M059J (cell line): Measurements from ENCODE around the gene SRR. TPM values are rescaled to one million over a fixed set of nuclear protein-coding genes. Genes with fewer than 3 reads are reported as not detected.

Experiments used
- DNase-seq: peaks from one replicate; pipeline ENCODE4 v3.0.0-alpha.2; 2012; ENCODE audit warnings: low read depth
- total RNA-seq: library from RNA; depleted of rRNA; stranded (reverse); fragments of >200 nt; shearing (Covaris generic); gene quantifications from 2 replicates; pipeline ENCODE4 v1.2.3, GENCODE V29; 2014

Gene SRR
- total RNA-seq, 1 experiment from 2014 or later: 27.2 TPM

- peak; percentile 32 for DNase-seq
Measured at GRCh38 chr17:2289878-2290478, 13.8 kb upstream of the SRR start.

GRCh38 chr17:2292100-2292499 is 11.7 kb upstream of the SRR start:
- peak; percentile 7 for DNase-seq

GRCh38 chr17:2295575-2295974 is 8.2 kb upstream of the SRR start:
- DNase-seq: peak; percentile 8

GRCh38 chr17:2297023-2297422 is 6.7 kb upstream of the SRR start:
- DNase-seq: no peak

GRCh38 chr17:2299136-2299535 is 4.6 kb upstream of the SRR start:
- DNase-seq: no peak

GRCh38 chr17:2299756-2300155 is 4.0 kb upstream of the SRR start:
- no peak for DNase-seq

GRCh38 chr17:2302778-2303203 is 959 bp upstream of the SRR start:
- no peak for DNase-seq

- DNase-seq: no peak
Measured at GRCh38 chr17:2304931-2305330, 1.2 kb downstream of the SRR start.

- no peak for DNase-seq
Measured at GRCh38 chr17:2309338-2310154, 5.8 kb downstream of the SRR start.

- no peak for DNase-seq
Measured at GRCh38 chr17:2312736-2313135, 9.0 kb downstream of the SRR start.

- DNase-seq: peak; percentile 26
Measured at GRCh38 chr17:2316916-2317205, 13.1 kb downstream of the SRR start.

GRCh38 chr17:2317796-2318195 is 14.0 kb downstream of the SRR start:
- DNase-seq: no peak

GRCh38 chr17:2319051-2319450 is 15.3 kb downstream of the SRR start:
- no peak for DNase-seq

GRCh38 chr17:2321399-2321798 is 17.6 kb downstream of the SRR start:
- DNase-seq: no peak

GRCh38 chr17:2323629-2324314 is 20.0 kb downstream of the SRR start:
- no peak for DNase-seq

- DNase-seq: no peak
Measured at GRCh38 chr17:2331303-2331702, 27.6 kb downstream of the SRR start.

GRCh38 chr17:2335726-2336214 is 32.0 kb downstream of the SRR start:
- peak; percentile 49 for DNase-seq

GRCh38 chr17:2336215-2336851 is 32.6 kb downstream of the SRR start, which contains the start of gene TSR1:
Gene TSR1, minus strand, starts transcription at chr17:2336457. Its CDS starts 30 bp downstream, at chr17:2336427.
- DNase-seq: peak; percentile 89

GRCh38 chr17:2336852-2337543 is 33.2 kb downstream of the SRR start, which contains the start of gene SGSM2:
Gene SGSM2, plus strand, starts transcription at chr17:2337501. Its CDS starts 188 bp downstream, at chr17:2337689.
- peak; percentile 35 for DNase-seq

- DNase-seq: peak; percentile 55
Measured at GRCh38 chr17:2337544-2338314, 34.0 kb downstream of the SRR start.

GRCh38 chr17:2338315-2338657 is 34.5 kb downstream of the SRR start:
- no peak for DNase-seq
